HEK293T (cell line): ENCODE measurements around the gene MAP1LC3A.

Experiments used
- ARNT ChIP-seq: fragments of 450-650 bp; IDR thresholded peaks from 2 replicates; pipeline ENCODE4 v1.6.1; 2017; ENCODE audit warnings: mild to moderate bottlenecking
- CTBP1 ChIP-seq: fragments of 450-650 bp; IDR thresholded peaks from 2 replicates; pipeline ENCODE4 v1.6.1; 2016; ENCODE audit warnings: borderline replicate concordance
- ELF4 ChIP-seq: fragments of 450-650 bp; IDR thresholded peaks from 2 replicates; pipeline ENCODE4 v1.6.1; 2017; ENCODE audit warnings: antibody characterized with exemption
- FOXA1 ChIP-seq: fragments of 450-650 bp; IDR thresholded peaks from 2 replicates; pipeline ENCODE4 v1.6.1; 2016; ENCODE audit warnings: mild to moderate bottlenecking
- FOXK2 ChIP-seq: fragments of 450-650 bp; IDR thresholded peaks from 2 replicates; pipeline ENCODE4 v1.6.1; 2016; ENCODE audit warnings: mild to moderate bottlenecking
- SP1 ChIP-seq: fragments of 450-650 bp; IDR thresholded peaks from 2 replicates; pipeline ENCODE4 v1.6.1; 2017
- SUZ12 ChIP-seq: fragments of 450-650 bp; IDR thresholded peaks from 2 replicates; pipeline ENCODE4 v1.6.1; 2016; ENCODE audit warnings: mild to moderate bottlenecking
- TARDBP ChIP-seq: fragments of 450-650 bp; IDR thresholded peaks from 2 replicates; pipeline ENCODE4 v1.6.1; 2016
- ZNF384 ChIP-seq: fragments of 450-650 bp; IDR thresholded peaks from 2 replicates; pipeline ENCODE4 v1.6.1; 2016
- TF ChIP-seq, protein P1 (sequence below): fragments of 450-650 bp; IDR thresholded peaks from 2 replicates; pipeline ENCODE4 v1.6.1; 2016

DNA sequence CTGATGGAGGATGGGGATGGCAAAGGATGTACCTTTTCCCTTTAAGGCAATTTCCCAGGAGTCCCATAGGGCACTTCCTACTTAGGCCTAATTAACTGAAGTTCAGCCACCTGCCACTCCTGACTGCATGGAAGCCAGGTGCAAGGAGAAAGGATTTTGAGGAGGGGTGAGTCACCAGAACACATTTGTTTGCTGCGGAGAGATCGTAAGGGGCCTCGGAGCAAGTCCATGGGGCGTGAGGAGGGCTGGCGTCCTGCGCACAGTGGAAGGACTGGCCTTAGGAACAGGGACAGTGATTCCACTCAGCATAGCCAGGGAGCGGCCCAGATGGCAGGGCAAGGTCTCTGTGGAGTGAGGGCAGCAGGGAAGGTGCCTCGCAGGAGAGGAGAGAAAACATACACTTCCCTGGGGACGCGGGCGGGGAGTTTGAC is 11.8 kb upstream of the MAP1LC3A start:
- TF ChIP-seq SP1 = no peak
- no peak for TF ChIP-seq CTBP1
- TF ChIP-seq, protein P1, sequence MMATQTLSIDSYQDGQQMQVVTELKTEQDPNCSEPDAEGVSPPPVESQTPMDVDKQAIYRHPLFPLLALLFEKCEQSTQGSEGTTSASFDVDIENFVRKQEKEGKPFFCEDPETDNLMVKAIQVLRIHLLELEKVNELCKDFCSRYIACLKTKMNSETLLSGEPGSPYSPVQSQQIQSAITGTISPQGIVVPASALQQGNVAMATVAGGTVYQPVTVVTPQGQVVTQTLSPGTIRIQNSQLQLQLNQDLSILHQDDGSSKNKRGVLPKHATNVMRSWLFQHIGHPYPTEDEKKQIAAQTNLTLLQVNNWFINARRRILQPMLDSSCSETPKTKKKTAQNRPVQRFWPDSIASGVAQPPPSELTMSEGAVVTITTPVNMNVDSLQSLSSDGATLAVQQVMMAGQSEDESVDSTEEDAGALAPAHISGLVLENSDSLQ = no peak
- TF ChIP-seq FOXA1 = no peak
- TF ChIP-seq TARDBP = no peak
- TF ChIP-seq ZNF384 = no peak
- no peak for TF ChIP-seq FOXK2
- TF ChIP-seq SUZ12 = no peak
- TF ChIP-seq ARNT = no peak
- no peak for TF ChIP-seq ELF4
